NCI-H510A treated with DMSO at 0.1 percent for 48 hours (cell line): ENCODE data around the gene MECR.
"Not testable (repeated sequence)": the region's sequence is repeated elsewhere in the genome, so short reads cannot be mapped to it uniquely, and the experiment has no call there.

ENCODE experiments used
- DNase-seq: peaks from one replicate; lab custom pipeline; 2025; lab: John Stamatoyannopoulos, UW

The MECR gene

DNA sequence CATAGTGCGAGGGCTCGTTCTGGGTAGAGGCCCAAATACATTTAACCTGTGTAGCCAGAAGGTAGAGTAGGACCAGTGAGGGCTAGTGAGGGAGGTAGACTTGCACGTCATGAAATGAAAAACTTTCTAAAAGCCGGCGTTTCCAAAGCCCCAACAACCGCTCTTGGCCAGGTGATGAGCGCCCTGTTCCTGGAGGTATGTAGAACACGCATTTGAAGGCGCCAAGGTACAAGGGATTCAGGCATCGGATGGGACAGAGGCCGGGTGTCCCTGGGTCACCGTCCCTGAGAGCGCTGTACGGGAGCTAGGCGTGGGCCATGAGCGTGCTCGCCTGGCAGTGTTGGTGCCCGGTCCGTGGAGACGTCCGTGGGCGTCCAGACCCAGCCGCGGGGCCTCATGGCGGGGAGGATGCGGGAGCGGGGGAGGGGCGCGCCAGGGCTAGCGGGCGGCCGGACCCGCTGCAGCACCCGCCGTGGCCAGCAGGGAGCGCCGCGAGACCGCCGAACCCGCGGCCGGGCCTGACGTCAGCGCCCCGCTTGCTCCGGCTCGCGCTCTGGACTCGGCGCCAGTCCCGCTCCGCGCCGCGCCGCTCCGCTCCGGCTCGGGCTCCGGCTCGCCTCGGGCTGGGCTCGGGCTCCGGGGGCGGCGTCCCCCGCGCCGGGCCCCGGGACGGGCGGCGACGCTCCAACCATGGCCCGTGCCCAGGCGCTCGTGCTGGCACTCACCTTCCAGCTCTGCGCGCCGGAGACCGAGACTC, 5.4 kb upstream of the MECR start, which contains the start of gene PTPRU:
Gene PTPRU (plus strand): TSS at position 568 of the 757 bp plus-strand sequence. CDS start 123 bp downstream, at position 691.
- peak; percentile 67 for DNase-seq

DNA sequence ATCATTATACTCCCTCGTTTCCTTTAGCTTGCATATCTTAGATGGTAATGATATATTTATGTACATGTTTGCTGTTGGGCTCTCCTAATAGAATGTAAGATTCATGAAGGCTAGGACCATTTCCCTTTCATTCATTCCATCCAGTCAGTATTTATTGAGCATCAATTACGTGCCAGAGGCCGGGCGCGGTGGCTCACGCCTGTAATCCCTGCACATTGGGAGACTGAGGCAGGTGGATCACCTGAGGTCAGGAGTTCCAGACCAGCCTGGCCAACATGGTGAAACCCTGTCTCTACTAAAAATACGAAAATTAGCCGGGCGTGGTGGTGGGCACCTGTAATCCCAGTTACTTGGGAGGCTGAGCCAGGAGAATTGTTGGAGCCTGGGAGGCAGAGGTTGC, 4.1 kb upstream of the MECR start:
- not testable (repeated sequence) for DNase-seq

DNA sequence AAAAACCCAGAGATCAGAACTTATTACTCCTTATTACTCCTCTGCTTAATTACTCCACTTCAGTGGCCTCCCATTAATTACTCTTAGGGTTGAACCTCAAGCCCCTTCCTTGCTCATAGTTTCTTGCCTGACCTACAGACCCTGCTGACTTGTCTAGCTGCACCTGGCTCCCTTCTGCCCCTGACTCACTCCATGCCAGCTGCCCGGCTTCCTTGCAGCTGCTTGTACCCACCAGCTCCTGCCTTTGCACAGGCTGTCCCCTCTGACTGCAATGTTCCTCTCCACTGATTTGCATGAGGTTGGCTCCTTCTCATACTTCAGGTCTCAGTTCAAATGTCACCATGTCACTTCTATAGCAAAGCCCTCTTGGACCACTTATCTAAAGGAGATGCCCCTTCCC, 3.7 kb upstream of the MECR start:
- no peak for DNase-seq

DNA sequence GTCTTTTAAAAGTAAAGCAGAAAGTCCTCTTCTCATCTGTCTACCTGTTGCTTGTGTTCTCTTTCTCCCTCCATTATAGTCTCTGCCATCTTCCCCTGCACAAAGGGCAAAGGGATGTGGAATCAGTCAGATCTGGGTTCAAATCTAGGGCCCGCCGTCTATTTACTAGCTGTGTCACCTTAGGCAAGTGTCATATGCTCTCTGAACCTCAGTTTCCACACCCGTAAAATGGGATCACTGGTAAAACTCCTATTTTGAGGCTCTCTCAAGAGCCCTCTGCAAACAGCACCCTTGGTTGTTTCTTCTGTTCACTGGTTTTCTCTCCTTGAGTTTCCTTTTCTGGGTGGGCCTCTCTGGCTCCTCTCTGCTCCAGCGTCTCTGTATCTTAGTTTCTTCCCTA, 3.0 kb upstream of the MECR start:
- no peak for DNase-seq

DNA sequence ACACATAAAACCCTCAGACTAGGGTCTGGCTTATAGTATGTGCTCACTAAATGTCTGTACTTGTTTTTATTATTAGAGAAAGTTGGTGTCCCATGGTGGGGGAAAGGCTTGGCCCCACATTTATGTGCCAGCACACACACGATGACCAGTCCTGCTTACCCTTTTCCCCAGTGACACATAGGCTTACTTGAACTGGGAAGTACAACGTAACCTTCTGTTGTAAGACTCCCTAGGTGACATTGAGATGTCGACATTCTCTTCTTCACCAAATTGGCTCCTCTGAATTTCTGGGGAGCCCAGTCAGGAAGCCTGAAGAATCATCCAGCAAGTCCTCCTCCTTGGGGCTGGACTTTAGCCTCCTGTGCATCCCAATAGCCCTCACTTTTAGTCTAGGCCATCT, 1.7 kb upstream of the MECR start:
- no peak for DNase-seq

DNA sequence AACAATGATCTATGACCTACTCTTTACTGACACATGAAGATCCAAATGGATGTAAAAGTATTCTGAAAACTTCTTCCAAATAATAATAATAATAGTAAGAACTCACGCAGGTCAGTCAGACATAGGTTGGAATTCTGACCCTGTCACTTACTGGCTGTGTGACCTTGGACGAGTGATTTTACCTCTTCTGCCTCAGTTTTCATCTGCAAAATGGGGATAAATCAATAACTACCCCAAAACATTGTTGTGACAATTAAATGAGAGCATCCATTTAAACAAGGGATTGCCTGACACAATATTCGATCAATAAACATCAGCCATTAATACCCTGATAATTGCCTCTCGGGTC, 556 bp downstream of the MECR start:
- DNase-seq = no peak

DNA sequence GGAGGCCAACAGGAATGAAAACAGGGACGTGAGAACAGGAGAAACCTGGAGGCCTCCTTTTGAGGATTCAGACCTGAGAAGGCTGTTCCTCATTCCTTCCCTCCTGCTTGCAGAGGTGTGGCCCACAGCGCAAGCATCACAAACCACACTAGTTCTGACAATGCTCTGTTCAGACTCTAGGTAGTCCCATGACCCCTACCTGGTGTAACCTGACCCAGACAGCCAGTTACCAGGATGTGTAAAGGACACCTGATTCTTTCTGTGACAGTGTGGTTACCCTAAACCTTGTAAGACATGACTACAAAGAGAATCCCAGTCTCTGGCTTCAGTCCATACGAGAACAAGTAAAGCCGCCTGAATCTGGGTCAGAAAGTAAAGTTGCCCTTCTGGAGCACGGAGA, 3.2 kb downstream of the MECR start:
- no peak for DNase-seq

DNA sequence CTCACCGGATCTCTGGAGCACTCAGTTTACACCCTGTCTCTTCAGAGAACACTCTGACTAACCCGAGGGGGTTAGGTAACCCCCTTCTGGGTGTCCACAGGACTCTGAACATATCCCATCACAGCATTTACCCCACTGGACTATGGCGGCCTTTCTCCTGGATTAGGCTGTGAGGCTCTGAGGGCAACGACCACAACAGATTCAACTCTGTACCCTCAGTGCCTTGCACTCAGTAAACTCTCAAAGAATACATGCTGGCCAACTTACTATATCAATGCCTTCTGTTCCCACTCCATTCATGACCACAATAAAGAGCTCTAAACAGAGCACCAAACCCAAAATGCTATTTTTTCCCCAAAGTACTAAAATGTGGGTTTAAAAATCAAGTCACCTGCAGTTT, 5.4 kb downstream of the MECR start:
- DNase-seq = no peak

DNA sequence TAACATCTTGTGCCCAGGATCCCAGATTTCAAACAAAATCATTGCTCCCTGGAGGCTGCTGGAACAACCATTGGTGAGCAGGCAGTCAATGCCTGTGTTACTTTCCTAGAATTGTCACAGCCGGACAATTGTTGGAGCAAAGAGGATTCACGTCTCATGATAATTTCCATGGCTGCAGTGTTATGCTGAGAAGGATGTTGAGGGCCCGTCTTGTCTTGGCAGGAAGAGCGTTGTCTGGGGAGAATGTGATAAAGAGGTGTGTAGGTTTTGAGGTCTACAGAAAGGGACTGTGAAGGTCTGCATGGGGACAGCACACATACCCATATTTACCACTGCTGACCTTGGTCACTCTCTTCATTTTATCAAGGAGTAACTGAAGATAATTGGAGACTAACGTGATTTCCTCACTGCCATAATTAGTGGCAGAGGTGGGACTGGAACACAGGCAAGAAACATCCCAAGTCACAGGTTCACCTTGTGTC, 6.3 kb downstream of the MECR start:
- DNase-seq = no peak

DNA sequence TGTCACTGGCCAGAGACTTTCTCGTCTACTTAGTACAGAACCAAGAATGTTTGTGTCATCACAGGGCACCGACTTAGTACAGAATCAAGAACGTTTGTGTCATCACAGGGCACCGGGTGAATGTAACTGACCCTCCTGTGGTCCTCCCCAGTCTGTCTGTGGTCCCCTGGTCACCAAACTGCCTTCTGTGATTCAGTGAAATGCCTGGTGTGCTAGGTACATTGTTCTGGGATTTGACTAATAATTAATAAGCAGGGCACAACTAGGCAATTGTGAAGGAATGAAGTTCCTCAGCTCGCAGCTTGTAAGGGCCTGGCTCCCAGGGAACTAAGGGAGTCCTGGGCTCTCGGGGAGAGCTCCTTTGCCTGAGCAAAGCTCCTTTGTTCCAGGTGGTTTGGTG, 7.2 kb downstream of the MECR start:
- DNase-seq = no peak

DNA sequence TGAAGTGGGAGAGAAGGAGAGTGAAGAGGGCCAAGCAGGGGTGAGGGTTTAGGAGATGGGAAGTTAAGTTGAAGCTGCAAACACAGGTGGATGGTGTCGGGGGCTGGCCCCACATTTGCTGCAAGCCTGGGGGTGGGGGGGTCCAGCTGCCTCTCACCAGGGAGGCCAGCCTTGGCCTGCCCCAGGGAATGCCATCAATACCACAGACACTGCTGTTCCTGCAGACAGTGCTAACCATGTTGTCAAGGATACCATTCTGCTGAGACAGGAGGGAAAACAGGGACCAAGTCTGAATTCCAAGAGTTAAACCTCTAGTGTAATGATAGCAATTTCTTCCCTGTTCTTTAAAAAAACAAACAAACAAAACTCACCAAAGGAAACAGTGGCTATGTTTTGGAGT, 8.0 kb downstream of the MECR start:
- no peak for DNase-seq

DNA sequence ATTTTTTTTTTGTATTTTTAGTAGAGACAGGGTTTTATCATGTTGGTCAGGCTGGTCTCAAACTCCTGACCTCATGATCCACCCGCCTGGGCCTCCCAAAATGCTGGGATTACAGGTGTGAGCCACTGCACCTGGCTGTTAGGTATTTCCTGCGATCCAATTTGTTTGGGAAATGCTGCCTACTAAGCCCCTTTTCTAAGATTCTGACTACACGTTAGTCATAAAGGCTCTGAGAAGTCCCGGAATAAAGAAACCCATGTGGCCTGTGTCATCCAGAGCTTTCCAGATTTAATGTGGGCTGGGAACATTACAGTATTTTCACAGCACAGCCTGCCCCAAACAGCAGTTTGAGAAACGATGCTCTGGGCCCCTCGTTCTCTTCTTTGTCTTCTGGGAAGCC, 8.5 kb downstream of the MECR start:
- DNase-seq = not testable (repeated sequence)

DNA sequence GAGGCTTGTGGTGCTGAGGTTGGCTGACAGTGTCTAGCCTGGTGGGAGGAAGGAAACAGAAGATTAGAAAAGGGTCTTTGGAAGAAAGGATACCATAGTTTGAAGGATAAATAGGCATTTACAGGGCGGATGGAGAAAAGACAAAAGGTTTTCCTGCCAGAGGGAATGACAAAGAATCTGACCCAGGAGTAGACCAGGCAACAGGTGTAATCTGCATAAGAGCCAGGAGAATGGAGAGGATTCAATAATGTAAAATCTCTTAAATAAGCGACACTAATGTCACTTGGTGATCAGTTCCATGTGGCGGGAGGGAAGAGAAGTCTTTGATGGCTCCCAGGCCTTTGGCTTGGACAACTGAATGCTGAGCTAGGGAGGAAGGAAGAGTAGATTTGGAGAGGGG, 9.4 kb downstream of the MECR start:
- DNase-seq = no peak

DNA sequence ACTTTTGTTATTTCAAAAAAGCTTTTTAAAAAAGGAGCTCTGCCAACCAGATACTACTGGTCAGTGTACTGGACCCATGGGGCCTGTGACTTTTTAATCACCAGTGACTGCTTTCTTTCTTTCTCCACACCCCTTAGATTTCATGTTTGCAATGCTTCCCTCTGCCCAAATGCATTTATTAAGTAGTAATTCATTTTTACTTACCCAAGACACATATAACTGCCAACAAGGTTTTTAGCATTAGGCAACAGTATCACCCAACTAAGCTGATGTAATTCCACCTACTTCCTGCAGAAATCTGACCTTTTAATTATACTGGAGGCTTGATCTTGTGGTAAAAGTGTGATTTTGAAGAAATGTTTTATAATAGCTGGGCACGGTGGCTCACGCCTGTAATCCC, 12.5 kb downstream of the MECR start:
- no peak for DNase-seq

DNA sequence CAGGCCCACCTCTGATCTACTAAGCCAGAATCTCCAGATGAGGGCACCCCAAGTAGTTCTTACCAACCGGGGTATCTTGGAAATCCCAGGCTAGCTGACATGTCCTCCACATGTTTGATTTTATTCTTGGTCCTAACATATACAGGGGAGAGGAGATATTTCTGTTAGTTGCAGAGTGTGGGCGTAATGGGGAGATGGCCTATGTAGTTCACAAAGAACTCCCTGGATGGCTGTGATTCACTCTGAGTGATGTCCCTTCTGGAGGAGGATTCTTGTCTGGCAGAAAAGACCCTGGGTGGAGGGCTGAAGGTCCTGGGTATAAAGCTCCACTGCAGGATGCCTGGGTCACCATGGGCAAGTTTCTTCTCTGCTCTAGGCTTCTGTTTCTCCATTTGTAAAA, 13.1 kb downstream of the MECR start:
- no peak for DNase-seq

DNA sequence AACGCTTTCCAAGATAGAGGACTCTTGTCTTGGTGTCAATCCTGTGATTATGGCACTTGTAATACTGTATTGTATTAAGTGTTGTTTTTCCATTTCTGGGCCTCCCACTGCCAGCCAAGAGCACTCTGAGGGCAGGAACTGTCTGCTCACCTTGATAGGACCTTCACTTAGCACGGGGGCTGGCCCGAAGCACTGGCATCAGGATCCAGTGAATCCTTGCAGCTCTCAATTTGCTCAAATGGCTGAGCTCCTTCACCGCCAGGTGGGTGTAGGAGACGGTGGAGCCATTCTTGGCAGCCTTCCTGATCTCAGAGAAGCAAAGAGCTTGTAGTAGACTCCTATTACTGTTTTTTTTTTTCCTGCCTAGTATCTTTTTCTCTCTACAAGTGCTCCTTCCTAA, 17.7 kb downstream of the MECR start:
- DNase-seq = no peak

DNA sequence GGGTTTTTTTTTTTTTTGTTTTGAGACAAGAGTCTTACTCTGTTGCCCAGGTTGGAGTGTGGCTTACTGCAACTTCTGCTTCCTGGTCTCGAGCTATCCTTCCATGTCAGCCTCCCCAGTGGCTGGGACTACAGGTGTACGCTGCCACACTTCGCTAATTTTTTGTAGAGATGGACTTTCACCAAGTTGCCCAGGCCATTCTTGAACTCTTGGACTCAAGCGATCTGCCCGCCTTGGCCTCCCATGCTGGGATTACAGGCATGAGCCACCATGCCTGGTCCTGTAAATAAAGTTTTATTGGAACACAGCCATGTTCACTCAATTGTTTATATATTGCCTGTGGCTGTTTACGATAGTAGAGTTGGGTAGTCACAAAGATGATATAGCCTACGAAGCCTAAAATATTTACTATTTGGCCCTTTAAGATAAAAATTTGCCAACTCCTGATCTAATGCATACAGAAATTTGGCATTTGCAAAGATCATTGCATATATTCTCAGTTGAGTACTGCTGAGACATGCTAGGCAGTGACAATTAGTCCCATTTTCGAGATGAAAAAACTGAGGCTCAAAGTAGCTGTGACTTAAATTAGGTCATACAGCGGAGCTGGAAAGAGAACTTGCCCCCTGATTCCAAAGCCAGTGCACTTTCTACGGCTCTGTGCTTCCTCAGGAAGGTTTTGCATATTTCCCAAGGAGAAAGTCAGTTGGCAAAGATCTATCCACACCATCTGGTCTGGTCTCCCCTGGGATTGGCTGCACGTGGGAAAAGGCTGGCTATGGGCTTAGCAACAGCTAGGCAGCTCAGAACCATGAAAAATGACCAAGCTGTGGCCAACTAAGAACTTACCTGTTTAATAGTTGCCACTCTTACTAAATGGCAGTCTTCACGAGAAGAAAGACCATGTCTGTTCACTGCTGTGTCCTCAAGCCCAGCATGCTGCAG, 19.4 kb downstream of the MECR start:
- DNase-seq = no peak

DNA sequence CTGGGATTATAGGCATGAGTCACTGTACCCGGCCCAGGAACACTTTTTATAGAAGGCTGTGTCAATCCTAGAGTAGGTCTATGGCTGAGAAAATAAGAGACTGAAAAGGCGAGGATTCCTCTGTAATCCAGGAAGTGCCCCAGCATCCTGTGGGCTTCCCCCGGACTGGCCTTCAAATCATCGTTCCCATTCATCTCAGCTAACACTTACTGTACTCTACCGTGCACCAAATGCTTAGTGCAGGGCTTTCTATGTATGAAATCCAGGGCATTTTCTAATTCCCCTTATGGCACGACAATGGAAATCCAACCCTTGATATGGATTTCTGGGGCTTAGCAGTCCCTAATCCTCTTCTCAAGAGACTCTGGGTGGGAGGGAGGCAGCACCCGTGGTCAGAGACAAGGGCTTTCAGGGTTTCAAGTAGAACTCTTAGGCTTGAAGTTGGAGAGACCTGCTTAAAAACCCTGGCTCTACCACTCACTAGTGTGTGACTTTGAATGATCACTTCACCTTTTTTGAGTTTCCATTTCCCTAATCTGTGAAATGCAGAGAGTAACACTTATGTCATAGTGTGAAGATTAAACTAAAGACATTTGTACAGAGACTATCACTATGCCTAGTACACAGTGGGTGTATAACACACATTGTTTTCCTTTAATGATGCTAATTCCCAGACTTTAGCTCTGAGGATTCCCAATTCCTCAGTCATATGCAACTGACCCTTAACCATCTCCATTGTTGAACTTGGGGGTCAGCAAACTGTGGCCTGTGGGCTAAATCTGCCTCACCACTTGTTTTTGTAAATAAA, 20.3 kb downstream of the MECR start:
- no peak for DNase-seq

DNA sequence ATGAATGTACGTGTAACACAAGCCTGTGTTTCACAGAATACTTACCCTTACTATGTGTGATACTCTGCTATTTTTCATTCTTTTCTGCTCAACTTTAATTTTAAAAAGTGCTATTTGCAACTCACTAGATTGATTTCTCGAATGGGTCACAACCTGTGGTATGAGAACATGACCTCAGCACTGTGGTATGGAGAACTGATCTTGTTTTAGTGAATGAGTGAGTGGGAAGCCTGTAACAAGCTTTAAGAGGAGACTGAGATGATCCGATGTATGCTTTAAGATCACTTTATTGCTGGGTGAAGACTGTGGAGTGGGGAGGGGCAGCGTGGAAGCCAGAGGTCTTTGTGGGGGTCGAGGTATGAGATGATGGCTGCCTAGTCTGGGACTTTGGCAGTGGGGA, 21.6 kb downstream of the MECR start:
- no peak for DNase-seq

DNA sequence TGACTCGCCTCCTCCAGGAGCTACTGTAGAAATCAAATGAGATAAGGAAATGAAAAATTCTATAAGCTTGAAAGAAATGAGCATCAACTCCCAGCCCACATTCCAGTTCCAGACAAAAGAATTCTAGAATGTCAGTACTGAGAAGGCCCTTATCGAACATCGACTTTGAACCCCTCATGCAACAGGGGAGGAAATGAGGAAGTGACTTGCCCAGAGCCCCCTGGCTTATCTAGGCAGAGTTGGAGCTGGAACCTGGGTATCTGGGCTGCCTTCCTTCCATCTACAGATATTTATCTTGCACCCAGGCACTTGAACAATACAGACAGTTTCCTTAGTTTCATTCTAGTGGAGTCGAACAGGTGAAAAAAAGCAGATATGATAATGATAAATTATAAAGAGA, 22.3 kb downstream of the MECR start:
- no peak for DNase-seq

DNA sequence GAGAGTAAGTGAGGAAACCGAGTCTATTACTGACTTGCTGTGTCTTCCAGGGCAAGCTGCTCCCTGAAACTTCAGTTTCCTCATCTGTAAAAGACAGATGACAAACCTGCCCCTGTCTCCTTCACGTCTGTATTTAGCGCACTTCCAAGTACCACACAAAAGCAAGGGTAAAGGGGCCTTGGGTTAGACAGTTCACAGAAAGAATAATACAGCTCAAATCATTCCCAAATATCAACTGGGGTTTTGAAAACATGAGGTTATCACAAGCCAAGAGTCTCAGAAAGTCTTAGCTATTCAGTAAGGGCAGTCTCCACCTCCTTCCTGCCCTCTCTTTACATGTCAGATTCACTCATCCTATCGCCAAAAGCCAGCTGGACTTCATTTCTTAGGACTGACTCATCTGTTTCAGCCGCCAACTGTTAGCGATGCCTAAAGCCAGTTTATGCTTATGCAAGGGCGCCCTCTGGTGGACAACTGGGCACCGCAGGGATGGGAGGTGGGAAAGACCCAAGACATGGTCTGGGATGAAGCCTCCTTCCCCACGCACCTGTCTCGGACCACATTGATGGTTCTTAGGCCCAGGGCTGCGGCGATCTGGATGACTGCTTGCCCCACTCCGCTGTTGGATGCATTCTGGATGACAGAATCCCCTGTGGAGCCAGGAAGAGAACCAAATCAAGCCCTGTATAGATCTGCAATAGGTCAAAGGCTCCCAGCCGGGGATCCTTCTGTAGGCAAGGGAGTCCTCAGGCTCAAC, 28.0 kb downstream of the MECR start:
- peak; percentile 70 for DNase-seq

DNA sequence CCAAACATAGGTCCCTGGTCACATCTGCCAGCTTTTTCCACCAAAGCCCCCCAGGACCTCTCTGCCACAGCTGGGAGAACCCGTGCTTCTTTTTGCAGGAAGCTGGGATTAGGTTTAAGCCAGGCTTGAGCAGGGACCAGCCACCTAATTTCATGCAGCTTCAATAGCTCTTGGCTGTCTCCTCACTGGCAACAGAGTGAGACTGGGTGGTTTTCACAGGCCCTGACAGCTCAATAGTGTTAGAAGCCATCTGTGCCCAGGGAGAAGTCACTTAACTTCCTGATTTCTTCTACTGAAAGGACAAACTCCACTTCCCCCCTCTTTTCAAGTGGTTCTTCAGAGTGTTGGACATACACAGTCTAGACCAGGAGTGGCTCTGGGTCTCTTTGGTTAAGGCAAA, 28.7 kb downstream of the MECR start:
- no peak for DNase-seq
